Measurements from ENCODE around the gene ITPKB.

Gene ITPKB

DNA sequence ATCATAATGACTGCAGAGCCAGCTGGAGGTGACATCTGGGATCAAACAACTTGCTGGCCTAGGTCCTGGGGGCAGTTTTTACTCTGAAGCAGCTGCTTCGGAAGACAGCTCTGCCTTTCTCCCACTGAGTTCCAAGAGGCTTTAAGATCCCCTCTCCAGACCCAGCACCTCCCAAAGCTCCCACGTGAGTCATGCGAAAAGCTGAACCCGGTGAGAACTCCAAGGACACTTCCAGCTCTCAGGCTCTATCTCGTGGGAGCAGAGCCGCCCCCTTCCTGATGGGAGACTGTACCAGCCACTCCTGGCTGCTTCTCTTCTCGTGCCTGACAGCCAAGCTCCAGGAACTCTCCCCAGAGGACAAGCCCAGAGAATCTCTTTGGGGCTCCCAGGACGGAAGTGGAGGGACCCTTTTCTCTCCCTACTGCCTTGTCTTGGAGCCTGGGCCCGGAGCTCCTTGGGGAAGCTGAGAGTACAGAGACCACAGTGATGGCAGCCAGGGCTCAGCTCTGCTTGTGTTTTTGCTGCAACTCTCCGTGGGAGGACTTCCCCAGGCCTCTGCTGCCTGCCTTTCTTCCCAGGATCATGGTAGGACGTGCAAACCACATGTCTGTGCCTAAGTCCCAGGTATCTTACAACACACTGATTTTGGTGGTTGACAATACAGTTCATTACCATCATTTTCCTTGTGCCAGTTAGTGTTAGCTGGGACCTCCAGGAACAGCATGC, 149.9 kb downstream of the ITPKB start:
- Histone ChIP-seq H3K36me3 (ENCODE audit: control insufficient read depth, insufficient read depth, low read length) (no peaks in the 10 kb centered on the region), H3K27me3 (replicated peaks; ENCODE audit: control insufficient read depth, insufficient read depth, low read length) (peaks cover 1% of the 10 kb centered on the region; the same call in 1 of the 2 replicates), H3K4me3 (replicated peaks; ENCODE audit: low read depth, low read length) (no peak overlapping the region)
- no peak for DNase-seq (ENCODE audit: extremely low read depth, insufficient read length)
- no peak for TF ChIP-seq CTCF (IDR thresholded peaks at IDR 0.05; ENCODE audit: insufficient read depth, low read length, poor library complexity, severe bottlenecking)

DNA sequence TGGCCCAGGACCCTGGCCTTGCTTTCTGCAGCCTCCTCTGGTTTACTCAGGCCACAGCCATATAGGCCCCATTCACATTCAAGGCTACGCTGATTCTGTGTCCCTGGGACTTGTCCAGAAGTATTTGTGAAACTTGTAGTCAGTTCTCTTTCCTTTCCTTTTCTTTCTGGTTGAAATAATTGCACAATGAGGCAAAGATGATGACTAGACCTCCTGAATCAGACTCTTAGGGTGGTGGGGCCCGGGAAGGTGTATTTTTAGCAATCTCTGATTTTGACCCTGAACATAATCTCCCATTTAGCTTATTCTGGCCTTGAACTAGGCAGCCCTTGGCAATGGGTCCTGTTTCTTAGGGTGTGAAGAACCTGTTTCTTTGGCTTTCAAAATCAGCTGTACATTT, 150.6 kb downstream of the ITPKB start:
- no peaks in the 10 kb centered on the region for H3K36me3 ChIP-seq (ENCODE audit: control insufficient read depth, insufficient read depth, low read length)
- TF ChIP-seq CTCF (IDR thresholded peaks at IDR 0.05; ENCODE audit: insufficient read depth, low read length, poor library complexity, severe bottlenecking): no peak
- DNase-seq (ENCODE audit: extremely low read depth, insufficient read length): no peak
- peaks cover under 1% of the 10 kb centered on the region; the same call in 1 of the 2 replicates for H3K27me3 ChIP-seq (replicated peaks; ENCODE audit: control insufficient read depth, insufficient read depth, low read length)
- H3K4me3 ChIP-seq (replicated peaks; ENCODE audit: low read depth, low read length): no peak overlapping the region

- Histone ChIP-seq H3K4me3 (replicated peaks; ENCODE audit: low read depth, low read length) (no peak overlapping the region), H3K36me3 (ENCODE audit: control insufficient read depth, insufficient read depth, low read length) (no peaks in the 10 kb centered on the region), H3K27me3 (replicated peaks; ENCODE audit: control insufficient read depth, insufficient read depth, low read length) (no peaks in the 10 kb centered on the region; the same call in 1 of the 2 replicates)
- no peak for DNase-seq (ENCODE audit: extremely low read depth, insufficient read length)
- no peak for TF ChIP-seq CTCF (IDR thresholded peaks at IDR 0.05; ENCODE audit: insufficient read depth, low read length, poor library complexity, severe bottlenecking)
These were observed 152.2 kb downstream of the ITPKB start for GRCh38 chr1:226586650-226587422.

DNA sequence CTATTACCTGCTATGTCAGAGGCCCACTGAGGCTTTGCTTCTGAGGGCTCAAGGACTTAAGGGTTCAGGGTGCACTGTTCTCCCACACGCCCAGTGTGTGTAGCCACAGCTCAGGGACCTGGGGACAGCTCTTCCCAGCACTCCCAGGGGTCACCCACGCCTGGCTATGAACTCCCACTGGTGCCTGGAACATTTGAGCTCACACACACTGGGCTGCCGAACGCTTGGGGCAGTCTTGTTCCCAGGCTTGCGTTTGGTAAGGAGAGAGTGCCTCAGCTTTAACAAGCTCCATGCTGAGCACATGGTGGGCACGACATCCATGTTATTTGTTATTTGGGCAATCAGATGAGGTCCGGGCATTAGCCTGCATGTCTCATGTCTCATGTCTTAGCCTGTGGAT, 153.0 kb downstream of the ITPKB start:
- H3K27me3 ChIP-seq (replicated peaks; ENCODE audit: control insufficient read depth, insufficient read depth, low read length): no peaks in the 10 kb centered on the region; the same call in none of the 2 replicates
- TF ChIP-seq CTCF (IDR thresholded peaks at IDR 0.05; ENCODE audit: insufficient read depth, low read length, poor library complexity, severe bottlenecking): no peak
- no peaks in the 10 kb centered on the region for H3K36me3 ChIP-seq (ENCODE audit: control insufficient read depth, insufficient read depth, low read length)
- no peak for DNase-seq (ENCODE audit: extremely low read depth, insufficient read length)
- no peak overlapping the region for H3K4me3 ChIP-seq (replicated peaks; ENCODE audit: low read depth, low read length)

DNA sequence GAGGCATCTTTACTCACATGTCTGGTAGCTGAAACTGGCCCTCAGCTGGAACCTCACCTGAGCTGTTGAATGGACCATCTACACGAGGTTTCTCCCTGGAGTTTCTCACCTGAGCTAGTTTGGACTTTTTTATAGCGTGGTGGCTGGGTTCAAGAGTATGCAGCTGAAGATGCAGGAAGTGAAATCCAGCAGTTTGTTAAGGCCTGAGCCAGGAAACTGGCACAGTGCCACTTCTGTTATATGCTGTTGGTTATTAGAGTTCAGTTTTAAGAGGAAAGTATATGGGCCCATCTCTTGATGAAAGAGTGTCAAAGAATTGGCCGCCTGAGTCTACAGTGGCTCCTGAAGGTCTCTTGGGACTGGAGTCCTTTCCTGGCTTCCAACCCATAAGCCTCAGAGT, 154.9 kb downstream of the ITPKB start:
- no peaks in the 10 kb centered on the region; the same call in none of the 2 replicates for H3K27me3 ChIP-seq (replicated peaks; ENCODE audit: control insufficient read depth, insufficient read depth, low read length)
- TF ChIP-seq CTCF (IDR thresholded peaks at IDR 0.05; ENCODE audit: insufficient read depth, low read length, poor library complexity, severe bottlenecking): no peak
- H3K4me3 ChIP-seq (replicated peaks; ENCODE audit: low read depth, low read length): no peak overlapping the region
- DNase-seq (ENCODE audit: extremely low read depth, insufficient read length): no peak
- no peaks in the 10 kb centered on the region for H3K36me3 ChIP-seq (ENCODE audit: control insufficient read depth, insufficient read depth, low read length)
